Osteoblast (primary cell): ENCODE data around the gene TGDS. TPM values are rescaled to one million over a fixed set of nuclear protein-coding genes. Genes with fewer than 3 reads are reported as not detected.
"Not testable (repeated sequence)": the region's sequence is repeated elsewhere in the genome, so short reads cannot be mapped to it uniquely, and the experiment has no call there.

Source experiments
- DNase-seq: peaks from one replicate; pipeline ENCODE4 v3.0.0; 2011; ENCODE audit warnings: low spot score, mixed read lengths; ENCODE audit not compliant: insufficient read length; ENCODE audit errors: missing footprints
- H2AFZ ChIP-seq: 2 replicates; pipeline ENCODE4 v1.6.0; 2011; ENCODE audit warnings: mild to moderate bottlenecking, low read length
- H3K27ac ChIP-seq: 2 replicates; pipeline ENCODE4 v1.5.1; 2011; ENCODE audit warnings: mild to moderate bottlenecking, low read depth, low read length, moderate library complexity
- H3K27me3 ChIP-seq: 2 replicates; pipeline ENCODE4 v1.6.0; 2012; ENCODE audit warnings: mild to moderate bottlenecking, control low read depth, inconsistent platforms, low read length, moderate library complexity; ENCODE audit not compliant: insufficient read depth
- H3K36me3 ChIP-seq: 2 replicates; pipeline ENCODE4 v1.5.1; 2011; ENCODE audit warnings: mild to moderate bottlenecking, low read length, control low read depth, moderate library complexity; ENCODE audit not compliant: insufficient read depth
- H3K4me1 ChIP-seq: 2 replicates; pipeline ENCODE4 v1.5.1; 2011; ENCODE audit warnings: mild to moderate bottlenecking, low read length, control low read depth, moderate library complexity; ENCODE audit not compliant: insufficient read depth
- H3K4me2 ChIP-seq: 2 replicates; pipeline ENCODE4 v1.6.0; 2011; ENCODE audit warnings: mild to moderate bottlenecking, low read length; ENCODE audit not compliant: insufficient read depth
- H3K4me3 ChIP-seq: fragments of 200-600 bp; sonication (generic); 3 replicates; pipeline ENCODE4 v1.5.1; 2012; ENCODE audit warnings: mild to moderate bottlenecking, low read length, inconsistent platforms; ENCODE audit not compliant: insufficient read depth
- H3K79me2 ChIP-seq: 2 replicates; pipeline ENCODE4 v1.6.0; 2012; ENCODE audit warnings: mild to moderate bottlenecking, low read length, control low read depth, inconsistent platforms; ENCODE audit not compliant: insufficient read depth
- H3K9me3 ChIP-seq: 2 replicates; pipeline ENCODE4 v1.5.1; 2011; ENCODE audit warnings: low read depth, low read length, control low read depth
- H4K20me1 ChIP-seq: 2 replicates; pipeline ENCODE4 v1.6.0; 2012; ENCODE audit warnings: mild to moderate bottlenecking, low read length, control low read depth; ENCODE audit not compliant: insufficient read depth
- CTCF ChIP-seq: IDR thresholded peaks from 2 replicates; pipeline ENCODE4 v1.5.1; 2011; ENCODE audit warnings: mild to moderate bottlenecking, low read depth, low read length, moderate library complexity; ENCODE audit errors: extremely low read depth
- total RNA-seq: library from RNA; depleted of rRNA; stranded (reverse); fragments of >200 nt; gene quantifications from 2 replicates; pipeline ENCODE4 v1.2.3, GENCODE V29; 2012

The TGDS gene
- total RNA-seq, 1 donor = 11.9 TPM

- no peak overlapping the region for H3K4me3 ChIP-seq
- peaks cover 17% of the 10 kb centered on the region for H3K4me1 ChIP-seq
- no peaks in the 10 kb centered on the region for H3K79me2 ChIP-seq
These were observed 41.1 kb upstream of the TGDS start for GRCh38 chr13:94636942-94637578.

GRCh38 chr13:94636096-94636495 lies 40.1 kb upstream of the TGDS start:
- peaks cover 17% of the 10 kb centered on the region for H3K36me3 ChIP-seq
- not testable (repeated sequence) for H4K20me1 ChIP-seq

More at GRCh38 chr13:94636942-94637578, 41.1 kb upstream of the TGDS start:
- Histone ChIP-seq H2AFZ (no peak overlapping the region), H4K20me1 (no peaks in the 10 kb centered on the region), H3K27me3 (no peaks in the 10 kb centered on the region), H3K36me3 (peaks cover 13% of the 10 kb centered on the region), H3K9me3 (no peaks in the 10 kb centered on the region), H3K27ac (no peak overlapping the region), H3K4me2 (no peak overlapping the region)
- TF ChIP-seq CTCF = no peak
- DNase-seq = no peak

GRCh38 chr13:94632226-94632980 lies 36.5 kb upstream of the TGDS start:
- DNase-seq = no peak
- Histone ChIP-seq H3K27ac (no peak overlapping the region), H3K4me1 (no peaks in the 10 kb centered on the region), H3K79me2 (no peaks in the 10 kb centered on the region), H3K27me3 (no peaks in the 10 kb centered on the region), H3K4me2 (no peak overlapping the region), H4K20me1 (no peaks in the 10 kb centered on the region), H2AFZ (no peak overlapping the region), H3K36me3 (peaks cover 22% of the 10 kb centered on the region), H3K9me3 (no peaks in the 10 kb centered on the region), H3K4me3 (no peak overlapping the region)
- no peak for TF ChIP-seq CTCF

More at GRCh38 chr13:94636096-94636495, 40.1 kb upstream of the TGDS start:
- H3K4me2 ChIP-seq, H3K27me3 ChIP-seq, H2AFZ ChIP-seq, DNase-seq, H3K27ac ChIP-seq, H3K4me1 ChIP-seq, H3K9me3 ChIP-seq, H3K79me2 ChIP-seq, H3K4me3 ChIP-seq: not testable (repeated sequence)

- TF ChIP-seq CTCF = no peak
- H2AFZ ChIP-seq = no peak overlapping the region
- H3K4me3 ChIP-seq = no peak overlapping the region
- H3K27ac ChIP-seq = no peak overlapping the region
- no peak for DNase-seq
- no peaks in the 10 kb centered on the region for H3K9me3 ChIP-seq
- H3K79me2 ChIP-seq = no peaks in the 10 kb centered on the region
- peaks cover 35% of the 10 kb centered on the region for H3K36me3 ChIP-seq
- no peaks in the 10 kb centered on the region for H3K27me3 ChIP-seq
- no peak overlapping the region for H3K4me2 ChIP-seq
- H4K20me1 ChIP-seq = no peaks in the 10 kb centered on the region
- H3K4me1 ChIP-seq = no peaks in the 10 kb centered on the region
These were observed 34.9 kb upstream of the TGDS start for GRCh38 chr13:94630858-94631257.
